ENCODE data around the gene TARP.
"Not testable (repeated sequence)": the region's sequence is repeated elsewhere in the genome, so short reads cannot be mapped to it uniquely, and the experiment has no call there.

TARP gene

DNA sequence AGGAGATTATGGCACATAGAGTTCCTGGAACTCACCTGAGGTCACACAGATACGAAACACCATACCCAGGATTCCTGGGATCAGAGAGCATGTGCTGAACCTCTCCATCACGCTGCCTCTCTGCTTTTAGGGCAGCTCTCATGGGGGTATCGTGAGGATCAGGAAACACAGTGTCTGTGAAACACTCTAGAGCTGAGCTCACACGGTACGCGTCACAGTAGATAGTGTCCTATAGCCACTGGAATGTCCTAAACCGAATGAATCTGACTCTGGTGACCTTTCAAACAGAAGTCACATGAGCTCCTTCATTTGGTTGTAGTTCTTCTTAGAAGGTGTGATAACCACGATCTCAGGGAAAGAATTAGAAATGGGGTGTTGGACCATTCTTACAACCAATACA, 14.3 kb downstream of the TARP start:
- not testable (repeated sequence) for DNase-seq

DNA sequence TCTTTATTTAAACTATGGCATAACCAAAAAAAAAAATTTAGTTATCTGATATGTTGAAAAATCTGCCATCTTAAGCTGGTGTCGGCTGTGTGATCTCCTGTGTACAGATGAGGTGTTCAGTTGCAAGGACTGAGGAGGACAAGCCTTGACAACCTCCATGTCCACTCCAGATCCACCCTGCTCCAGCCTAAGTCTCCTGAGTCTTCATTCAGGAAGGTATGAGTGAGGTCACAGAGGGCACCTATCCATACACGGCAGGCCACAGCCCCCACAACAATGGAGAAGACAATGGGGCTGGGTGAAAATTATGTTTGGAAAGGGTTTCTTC, 16.1 kb downstream of the TARP start:
- DNase-seq, result no peak

DNA sequence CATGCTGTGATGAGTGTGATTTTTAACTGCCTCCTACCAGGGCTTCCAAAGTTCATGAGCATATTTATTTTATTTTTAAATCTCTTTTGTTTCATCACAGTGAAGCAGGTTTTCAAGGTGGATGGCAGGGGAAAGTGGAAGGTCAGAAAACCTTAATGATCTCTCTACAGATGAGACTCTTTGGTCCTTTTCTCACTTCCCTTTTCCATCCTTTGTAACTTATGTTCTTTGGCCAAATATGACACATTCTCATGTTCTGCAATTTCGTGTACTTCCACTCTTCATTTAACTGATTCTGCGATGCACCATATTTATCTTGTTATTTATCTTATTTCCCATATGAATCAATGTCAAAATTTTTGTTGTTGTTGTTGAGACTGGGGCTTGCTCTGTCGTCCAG, 23.6 kb downstream of the TARP start:
- not testable (repeated sequence) for DNase-seq

DNA sequence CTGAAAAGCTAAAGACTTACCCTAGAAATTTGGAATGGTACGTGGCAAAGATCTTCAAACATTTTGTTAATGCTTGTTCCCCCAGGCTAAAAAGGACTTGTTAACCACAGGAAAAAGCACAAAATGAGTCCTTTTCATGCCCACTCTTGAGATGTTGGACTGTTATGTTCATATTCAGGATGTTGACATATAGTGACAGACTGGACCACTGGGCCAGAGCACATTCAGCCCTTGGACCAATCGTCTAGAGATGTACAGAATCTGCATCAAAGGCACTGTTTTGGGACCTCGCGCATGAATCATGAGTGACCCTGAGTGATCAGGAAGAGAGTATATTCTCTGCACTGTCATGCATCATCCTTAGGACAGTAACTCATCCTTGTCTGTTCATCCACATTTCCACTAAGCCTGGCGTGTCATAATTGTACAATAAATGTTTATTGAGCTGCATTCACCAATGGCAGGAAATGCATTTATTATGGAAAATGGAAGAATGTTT, 25.3 kb downstream of the TARP start:
- DNase-seq, result no peak

DNA sequence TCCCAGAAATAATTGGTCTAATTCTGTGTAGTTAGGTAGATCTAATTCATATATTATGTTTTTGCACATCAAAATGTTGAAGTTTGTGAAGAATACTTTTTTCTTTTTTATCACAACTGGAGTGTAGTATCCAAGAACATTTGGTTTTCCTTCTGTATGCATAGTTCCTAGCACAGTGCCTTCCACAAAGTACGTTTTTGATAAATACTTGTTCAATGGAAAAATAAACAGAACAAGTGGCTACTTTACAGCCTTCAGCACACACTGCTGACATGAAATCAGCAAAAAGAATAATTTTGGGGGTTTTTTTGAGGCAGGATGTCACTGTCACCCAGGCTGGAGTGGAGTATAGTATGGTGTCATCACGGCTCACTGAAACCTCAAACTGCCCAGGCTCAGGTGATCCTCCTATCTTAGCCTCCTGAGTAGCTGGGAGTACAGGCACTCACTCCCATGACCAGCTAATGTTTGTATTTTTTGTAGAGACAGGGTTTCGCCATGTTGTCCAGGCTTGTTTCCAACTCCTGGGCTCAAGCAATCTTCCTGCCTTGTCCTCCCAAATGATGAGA, 27.9 kb downstream of the TARP start:
- no peak for DNase-seq

DNA sequence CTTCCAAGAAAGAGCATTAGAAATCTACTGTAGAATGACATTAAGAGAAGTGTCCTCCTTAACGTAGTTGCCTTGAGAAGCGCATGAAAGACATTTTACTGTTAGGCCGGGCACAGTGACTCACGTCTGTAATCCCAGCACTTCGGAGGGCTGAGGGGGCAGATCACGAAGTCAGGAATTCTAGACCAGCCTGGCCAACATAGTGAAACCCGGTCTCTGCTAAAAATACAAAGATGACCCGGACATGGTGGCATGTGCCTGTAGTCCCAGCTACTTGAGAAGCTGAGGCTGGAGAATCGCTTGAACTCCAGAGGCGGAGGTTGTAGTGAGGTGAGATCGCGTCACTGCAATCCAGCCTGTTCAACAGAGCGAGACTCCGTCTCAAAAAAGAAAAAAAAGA, 28.9 kb downstream of the TARP start:
- DNase-seq, result no peak

DNA sequence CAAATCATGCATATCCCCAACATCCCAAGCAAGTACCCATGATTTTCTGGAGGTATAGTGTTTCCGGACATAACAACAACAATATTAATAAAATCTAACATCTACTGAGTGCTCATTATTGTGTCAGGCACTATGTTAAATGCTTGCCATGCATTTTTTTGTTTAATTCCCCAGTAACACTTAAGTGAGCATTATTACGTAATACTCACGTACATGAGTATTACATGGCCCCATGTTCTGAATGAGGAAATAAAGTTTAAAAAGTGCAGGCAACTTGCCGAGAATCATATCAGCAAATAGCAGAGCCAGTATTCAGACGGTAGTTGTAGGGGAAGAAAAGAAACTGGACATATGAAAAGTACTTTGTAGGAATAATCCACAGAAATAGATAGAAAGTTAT, 30.1 kb downstream of the TARP start:
- DNase-seq, result not testable (repeated sequence)

DNA sequence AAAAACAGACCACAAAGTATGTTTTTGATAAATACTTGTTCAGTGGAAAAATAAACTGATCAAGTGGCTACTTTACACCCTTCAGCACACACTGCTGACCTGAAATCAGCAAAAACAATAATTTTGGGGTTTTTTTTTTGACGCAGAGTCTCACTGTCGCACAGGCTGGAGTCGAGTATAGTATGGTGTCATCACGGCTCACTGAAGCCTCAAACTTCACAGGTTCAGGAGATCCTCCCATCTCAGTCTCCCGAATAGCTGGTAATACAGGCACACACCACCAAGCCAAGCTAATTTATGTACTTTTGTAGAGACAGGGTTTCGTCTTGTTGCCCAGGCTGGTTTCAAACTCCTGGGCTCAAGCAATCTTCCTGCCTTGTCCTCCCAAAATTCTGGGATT, 30.6 kb downstream of the TARP start:
- DNase-seq, result no peak

DNA sequence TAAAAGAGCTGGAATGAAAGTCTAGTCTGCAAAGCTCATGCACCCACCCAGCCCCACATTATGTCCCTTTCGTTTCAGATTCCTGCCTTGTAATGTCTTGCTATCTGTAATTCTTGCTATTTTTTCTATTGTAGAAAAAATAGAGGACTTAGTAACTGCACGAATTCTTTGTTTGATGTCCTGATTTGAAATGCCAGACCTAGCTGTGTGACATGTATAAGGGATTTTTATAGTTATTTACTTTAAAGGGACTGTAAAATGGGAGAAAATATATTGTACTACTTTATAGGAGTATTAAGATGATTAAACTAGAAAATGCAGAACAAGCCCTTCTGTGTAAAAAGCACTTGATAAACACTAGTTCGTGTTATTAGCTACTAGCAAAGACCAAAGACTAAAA, 32.4 kb downstream of the TARP start:
- no peak for DNase-seq

DNA sequence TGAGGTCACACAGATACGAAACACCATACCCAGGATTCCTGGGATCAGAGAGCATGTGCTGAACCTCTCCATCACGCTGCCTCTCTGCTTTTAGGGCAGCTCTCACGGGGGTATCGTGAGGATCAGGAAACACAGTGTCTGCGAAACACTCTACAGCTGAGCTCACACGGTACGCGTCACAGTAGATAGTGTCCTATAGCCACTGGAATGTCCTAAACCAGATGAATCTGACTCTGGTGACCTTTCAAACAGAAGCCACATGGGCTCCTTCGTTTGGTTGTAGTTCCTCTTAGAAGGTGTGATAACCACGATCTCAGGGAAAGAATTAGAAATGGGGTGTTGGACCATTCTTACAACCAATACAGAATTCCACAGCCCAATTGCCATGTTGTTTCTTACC, 34.3 kb downstream of the TARP start:
- not testable (repeated sequence) for DNase-seq

DNA sequence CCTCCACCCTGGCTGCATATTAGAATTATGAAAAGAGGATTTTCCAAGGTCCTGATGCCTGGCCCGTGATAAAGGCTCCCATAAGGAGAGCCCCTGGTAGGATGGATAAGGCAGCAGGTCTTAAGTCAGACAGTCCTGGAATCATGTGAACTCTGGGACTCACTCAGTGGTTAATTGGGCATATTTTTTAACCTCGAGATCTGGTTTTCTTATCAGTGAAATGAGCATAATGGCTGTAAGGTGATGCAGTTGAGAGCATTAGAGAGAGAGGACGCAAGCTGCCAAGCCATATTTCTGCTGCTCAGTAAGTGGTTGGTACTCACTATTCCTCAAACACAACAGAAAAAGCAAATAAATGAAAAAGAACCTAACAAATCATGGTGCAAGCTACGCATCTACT, 37.8 kb downstream of the TARP start:
- DNase-seq, result no peak

DNA sequence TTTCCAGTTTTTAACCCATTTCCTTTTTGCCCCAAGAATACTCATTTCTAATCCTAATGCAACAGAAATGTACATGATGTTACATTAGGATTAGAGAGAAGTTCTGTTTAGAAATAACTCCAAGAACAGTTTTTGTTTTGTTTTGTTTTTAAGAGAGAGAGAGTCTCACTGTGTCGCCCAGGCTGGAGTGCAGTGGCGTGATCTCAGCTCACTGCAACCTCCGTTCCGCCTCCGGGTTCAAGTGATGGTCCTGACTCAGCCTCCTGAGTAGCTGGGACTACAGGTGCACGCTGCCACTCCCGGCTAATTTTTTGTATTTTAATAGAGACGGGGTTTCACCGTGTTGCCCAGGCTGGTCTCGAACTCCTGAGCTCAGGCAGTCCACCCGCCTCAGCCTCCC, 38.7 kb downstream of the TARP start:
- DNase-seq, result not testable (repeated sequence)

DNA sequence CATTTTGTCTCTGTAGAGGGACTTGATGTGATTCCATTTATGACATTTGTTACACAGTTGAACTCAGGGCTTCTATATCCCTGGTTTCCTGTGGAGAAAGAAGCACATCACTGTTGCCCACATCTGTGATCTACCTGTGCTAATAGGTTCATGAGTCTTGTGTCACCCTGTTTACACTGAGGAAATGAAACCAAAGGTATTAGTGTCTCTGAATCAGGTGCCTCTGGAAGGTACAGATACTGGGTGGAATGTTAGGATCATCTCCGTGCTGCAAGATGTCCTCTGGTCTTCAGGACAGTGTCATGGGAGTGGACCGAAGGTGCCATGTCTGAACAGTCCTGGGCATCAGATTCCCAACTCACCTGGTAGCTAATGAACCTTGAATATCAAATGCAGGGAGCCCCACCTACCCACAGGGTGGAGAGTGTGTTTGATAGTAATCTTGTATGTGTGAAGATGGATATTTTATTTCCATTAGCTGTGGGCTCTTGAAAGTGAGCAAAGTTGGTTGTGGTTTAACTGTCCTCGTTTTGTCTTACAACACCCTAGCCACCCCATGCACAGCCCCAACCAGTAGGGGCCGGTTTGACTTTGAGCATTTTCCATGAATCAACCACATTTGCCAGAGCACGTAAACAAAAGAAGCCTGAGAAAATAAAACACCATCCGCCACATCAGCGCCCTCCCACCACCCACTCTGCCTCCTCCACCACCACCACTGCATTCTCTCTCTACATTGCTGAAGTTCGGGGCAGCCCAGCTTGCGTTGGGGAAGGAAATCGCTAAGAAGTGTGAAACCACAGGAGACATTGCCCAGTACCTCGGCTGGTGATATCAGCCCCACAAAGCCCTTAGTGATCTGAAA, 40.7 kb downstream of the TARP start:
- DNase-seq, result no peak

DNA sequence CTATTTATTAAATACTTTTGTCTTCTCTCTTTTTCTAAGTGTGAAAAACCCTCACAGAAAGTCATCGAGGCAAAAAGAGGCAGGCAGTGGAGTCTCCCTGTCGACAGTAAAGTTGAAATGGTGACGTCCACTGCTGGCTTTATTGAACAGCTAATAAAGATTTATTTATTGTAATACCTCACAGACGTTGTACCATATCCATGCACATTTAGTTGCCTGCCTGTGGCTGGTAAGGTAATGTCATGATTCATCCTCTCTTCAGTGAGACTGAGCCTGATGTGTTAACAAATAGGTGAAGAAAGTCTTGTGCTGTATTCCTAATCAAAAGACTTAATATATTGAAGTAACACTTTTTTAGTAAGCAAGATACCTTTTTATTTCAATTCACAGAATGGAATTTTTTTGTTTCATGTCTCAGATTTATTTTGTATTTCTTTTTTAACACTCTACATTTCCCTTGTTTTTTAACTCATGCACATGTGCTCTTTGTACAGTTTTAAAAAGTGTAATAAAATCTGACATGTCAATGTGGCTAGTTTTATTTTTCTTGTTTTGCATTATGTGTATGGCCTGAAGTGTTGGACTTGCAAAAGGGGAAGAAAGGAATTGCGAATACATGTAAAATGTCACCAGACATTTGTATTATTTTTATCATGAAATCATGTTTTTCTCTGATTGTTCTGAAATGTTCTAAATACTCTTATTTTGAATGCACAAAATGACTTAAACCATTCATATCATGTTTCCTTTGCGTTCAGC, 43.4 kb downstream of the TARP start:
- no peak for DNase-seq

DNA sequence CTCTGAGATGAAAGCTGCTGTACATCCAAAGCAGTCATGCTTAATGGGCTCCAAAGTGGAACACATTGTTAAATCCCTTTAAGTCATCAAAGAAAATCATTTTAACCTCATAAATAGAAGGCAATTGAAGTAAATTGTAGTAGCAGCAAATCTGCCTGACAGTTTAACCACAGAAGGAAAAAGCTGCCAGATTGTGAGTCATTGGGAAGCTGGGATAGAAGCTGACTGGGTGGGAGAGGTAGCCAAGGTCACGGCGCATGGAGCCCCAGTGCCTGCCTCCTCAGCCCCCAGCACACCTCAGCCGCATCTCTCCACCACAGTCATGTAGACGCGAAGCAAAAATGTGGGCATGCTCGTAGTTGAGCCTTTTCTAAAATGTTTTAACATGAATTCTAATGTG, 44.0 kb downstream of the TARP start:
- DNase-seq, result no peak

DNA sequence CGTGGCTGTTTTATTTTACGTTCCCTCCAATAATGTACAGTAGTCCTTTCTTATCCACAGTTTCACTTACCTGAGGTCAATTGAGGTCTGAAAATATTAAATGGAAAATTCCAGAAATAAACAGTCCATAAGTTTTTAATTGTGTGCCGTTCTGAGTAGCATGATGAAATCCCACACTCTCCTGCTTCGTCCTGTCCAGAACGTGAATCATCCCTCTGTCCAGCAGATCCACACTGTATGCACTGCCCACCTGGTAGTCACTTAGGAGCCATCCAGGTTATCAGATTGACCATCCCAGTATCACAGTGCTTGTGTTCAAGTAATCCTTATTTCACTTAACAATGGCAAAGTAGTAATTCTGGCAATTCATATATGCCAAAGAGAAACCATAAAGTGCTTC, 49.0 kb downstream of the TARP start:
- DNase-seq, result no peak

DNA sequence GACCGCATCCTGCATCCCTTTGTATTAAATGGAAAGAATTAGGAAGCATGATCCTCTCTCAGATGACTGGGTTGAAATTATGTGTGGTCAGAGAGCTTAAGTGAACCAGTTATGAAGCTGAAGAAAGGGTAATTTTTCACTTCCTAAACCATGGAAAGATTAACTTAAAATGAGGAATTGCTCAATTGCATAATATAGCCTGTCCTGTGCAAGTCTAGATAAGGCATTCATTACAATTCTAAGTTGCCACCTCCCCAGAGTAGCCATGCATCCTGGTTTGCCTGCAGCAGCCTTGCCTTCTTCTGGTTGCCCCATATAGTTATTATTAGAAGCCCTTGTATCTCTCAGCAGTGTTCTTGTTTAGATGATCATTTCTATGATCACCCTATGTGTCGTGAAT, 50.1 kb downstream of the TARP start:
- DNase-seq, result no peak

DNA sequence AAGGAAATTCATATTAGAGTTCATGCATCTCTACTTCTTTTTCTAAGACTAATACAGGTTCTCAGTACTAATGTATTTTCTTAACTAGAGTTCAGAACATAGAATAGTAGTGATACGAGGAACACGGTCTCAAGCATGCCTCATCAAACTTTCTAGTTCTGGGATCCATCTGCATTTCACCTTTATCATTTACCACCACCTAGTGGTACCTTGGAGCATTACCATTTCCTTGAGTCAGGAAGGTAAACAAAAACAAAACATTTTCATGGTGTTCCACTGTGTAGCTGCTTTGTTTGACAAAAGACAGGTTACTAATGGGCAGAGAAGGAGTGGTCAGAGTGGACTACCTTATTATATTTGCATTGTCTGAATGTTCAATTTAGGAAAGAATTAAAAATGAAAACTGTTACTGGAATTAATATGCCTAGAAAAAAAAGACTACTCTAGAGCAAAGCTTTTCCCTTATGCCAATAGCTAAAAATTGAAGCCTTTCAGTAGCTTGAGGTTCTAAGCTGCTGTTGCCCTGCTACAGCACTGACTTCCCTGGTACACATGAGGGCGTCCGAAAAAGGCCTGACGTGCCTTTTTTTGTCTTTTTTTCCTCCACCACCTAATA, 50.8 kb downstream of the TARP start:
- no peak for DNase-seq

DNA sequence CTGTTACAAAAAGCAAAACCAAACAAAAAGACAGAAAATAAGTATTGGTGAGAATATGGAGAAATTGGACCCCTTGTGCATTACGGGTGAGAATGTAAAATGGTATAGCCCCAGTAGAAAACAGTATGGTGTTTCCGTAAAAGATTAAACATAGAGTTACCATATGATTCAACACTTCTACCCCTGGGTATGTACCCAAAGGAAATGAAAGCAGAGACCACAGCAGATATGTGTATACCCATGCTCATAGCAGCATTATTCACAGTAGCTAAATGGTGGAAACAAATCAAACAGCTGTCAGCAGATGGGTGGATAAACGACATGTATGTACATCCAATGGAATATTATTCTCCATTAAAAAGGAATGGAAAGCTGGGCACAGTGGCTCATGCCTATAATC, 53.0 kb downstream of the TARP start:
- no peak for DNase-seq

DNA sequence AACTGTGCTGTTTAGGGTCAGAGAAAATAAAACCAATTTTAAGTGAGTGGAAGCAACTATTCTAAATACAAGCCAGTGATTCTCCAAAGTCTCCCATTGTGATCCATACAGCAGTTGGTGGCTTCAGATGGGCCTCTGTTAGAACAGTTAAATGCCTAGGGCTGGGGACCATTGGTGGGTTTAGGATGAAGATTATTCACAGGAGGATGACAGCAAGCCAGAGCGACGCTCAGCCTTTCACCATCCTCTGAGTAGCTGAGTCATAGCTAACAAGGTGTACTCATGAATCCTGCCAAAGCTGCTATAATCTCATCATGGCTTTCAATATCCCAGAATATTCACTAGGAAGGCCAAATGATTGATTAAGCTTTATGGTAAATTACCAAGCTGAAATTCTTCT, 55.8 kb downstream of the TARP start:
- no peak for DNase-seq

DNA sequence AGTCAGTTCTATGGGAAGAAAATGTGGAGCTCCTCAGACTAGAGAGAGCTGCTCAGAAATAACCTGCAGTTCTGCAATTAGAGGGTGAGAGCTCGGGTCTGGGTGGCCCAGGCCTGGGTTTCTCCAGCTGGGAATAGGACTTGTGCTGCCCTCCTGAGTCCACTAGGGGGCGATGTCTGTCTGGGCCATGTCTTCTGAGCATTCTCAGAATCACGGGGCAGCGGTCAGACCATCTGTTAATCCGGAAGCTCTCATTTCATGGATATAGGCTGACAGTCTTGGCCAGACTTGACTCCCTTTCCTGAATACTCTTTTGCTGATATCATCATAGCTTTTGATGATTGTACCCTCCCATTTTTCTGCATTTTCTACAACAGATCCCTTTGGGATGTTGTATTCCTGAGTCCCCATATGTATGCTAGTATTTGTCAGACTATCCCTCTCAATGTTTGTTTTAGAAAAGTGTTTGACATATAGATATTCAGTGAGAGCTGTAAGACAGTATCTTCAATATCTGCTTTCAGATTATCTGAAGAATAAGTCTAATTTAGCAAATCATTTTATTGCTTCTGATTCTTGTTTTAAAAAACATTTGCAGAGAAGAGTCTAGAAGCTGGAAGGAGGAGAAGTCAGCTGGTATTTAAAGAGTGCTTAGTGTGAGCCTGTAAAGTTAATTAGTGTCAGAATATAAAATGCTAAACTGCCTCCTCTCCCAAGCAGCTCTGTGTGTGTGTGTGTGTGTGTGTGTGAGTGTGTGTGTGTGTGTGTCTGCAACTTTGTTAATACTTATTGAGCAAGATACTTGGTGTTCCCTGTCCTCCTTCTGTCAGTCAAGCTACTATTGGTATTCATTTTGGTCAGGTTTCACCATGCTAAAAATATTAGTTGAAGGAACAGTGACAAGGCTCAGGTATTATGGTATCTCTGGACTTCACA, 57.4 kb downstream of the TARP start:
- no peak for DNase-seq

DNA sequence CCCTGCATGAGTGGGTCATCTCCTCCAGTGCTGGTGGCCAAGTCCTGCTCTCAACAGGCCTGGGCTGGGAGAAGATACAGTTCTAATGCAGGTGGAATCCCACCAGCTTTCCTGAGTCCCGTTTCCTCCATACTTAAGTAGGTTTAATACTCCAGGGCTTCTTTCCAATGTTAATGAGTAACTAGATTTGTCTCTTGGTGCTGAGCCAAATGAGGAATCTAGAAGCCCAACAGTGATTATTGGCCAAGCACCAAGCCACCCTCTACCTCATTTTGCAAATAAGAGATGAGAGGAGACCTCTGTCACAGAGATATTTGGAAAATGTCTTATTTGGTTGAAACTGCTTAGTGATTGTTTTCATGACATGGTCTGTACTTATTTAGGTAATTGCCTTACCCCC, 58.3 kb downstream of the TARP start:
- no peak for DNase-seq

Data from DMS79 (cell line).